OCI-LY7 (cell line): ENCODE measurements around the gene GIMAP5. TPM values are rescaled to one million over a fixed set of nuclear protein-coding genes. Genes with fewer than 3 reads are reported as not detected.

Experiments
- BruUV-seq: library from RNA; stranded (reverse); fragments of 400-500 nt; replicated peaks from 2 replicates; lab custom pipeline; 2021; lab: Mats Ljungman, UMichigan
- CTCF ChIA-PET: fragments of 300-600 bp; sonication (Branson Sonifier 250); formaldehyde crosslinking; loops from one replicate; lab custom pipeline; 2022; ENCODE audit warnings: antibody characterized with exemption; ENCODE audit not compliant: unreplicated experiment; lab: Charles Lee
- POLR2A ChIA-PET: fragments of 300-600 bp; sonication (Branson Sonifier 250); formaldehyde crosslinking; loops from one replicate; lab custom pipeline; 2022; ENCODE audit warnings: antibody characterized with exemption; lab: Charles Lee
- DNase-seq: peaks from one replicate; pipeline ENCODE4 v3.0.0-alpha.2; 2015; ENCODE audit warnings: low spot score
- H2AFZ ChIP-seq: fragments of 200-600 bp; sonication (generic), shearing (Covaris generic); 2 replicates; pipeline ENCODE4 v1.6.1; 2014; ENCODE audit warnings: mild to moderate bottlenecking, antibody characterized with exemption, low read length, moderate library complexity
- H3K27ac ChIP-seq: fragments of 200-600 bp; sonication (generic); 2 replicates; pipeline ENCODE4 v1.5.1; 2014; ENCODE audit warnings: mixed run types, low read depth, mild to moderate bottlenecking, moderate library complexity, low read length, inconsistent platforms; ENCODE audit not compliant: poor library complexity, severe bottlenecking
- H3K36me3 ChIP-seq: fragments of 200-600 bp; sonication (generic); 2 replicates; pipeline ENCODE4 v1.6.1; 2014; ENCODE audit warnings: mild to moderate bottlenecking, antibody characterized with exemption, low read length, moderate library complexity, mixed read lengths; ENCODE audit not compliant: insufficient read depth
- H3K4me1 ChIP-seq: fragments of 200-600 bp; sonication (generic); 2 replicates; pipeline ENCODE4 v1.5.1; 2014; ENCODE audit warnings: mild to moderate bottlenecking, low read length; ENCODE audit not compliant: insufficient read depth, poor library complexity, severe bottlenecking
- H3K4me2 ChIP-seq: fragments of 200-600 bp; sonication (generic); 2 replicates; pipeline ENCODE4 v1.6.1; 2014; ENCODE audit warnings: mild to moderate bottlenecking, low read length
- H3K4me3 ChIP-seq: fragments of 200-600 bp; sonication (generic); 2 replicates; pipeline ENCODE4 v1.5.1; 2014; ENCODE audit warnings: mild to moderate bottlenecking, low read depth, low read length; ENCODE audit not compliant: poor library complexity, severe bottlenecking
- H3K79me2 ChIP-seq: fragments of 200-600 bp; sonication (generic); 2 replicates; pipeline ENCODE4 v1.6.1; 2016; ENCODE audit warnings: low read depth, mild to moderate bottlenecking, low read length, moderate library complexity, mixed read lengths; ENCODE audit not compliant: insufficient read depth
- H3K9me2 ChIP-seq: fragments of 200-600 bp; sonication (generic); 2 replicates; pipeline ENCODE4 v1.6.1; 2016; ENCODE audit warnings: mild to moderate bottlenecking, low read length, mixed read lengths; ENCODE audit not compliant: insufficient read depth
- H3K9me3 ChIP-seq: fragments of 200-600 bp; sonication (generic); 2 replicates; pipeline ENCODE4 v1.6.1; 2014; ENCODE audit warnings: mild to moderate bottlenecking, mixed run types, low read length, mixed read lengths
- H4K20me1 ChIP-seq: fragments of 200-600 bp; sonication (generic); 2 replicates; pipeline ENCODE4 v1.6.1; 2014; ENCODE audit warnings: mild to moderate bottlenecking, antibody characterized with exemption, low read length, moderate library complexity, mixed read lengths; ENCODE audit not compliant: insufficient read depth
- EZH2phosphoT487 ChIP-seq: fragments of 200-600 bp; sonication (generic); IDR thresholded peaks from 2 replicates; pipeline ENCODE4 v1.6.1; 2018; ENCODE audit warnings: low read depth, borderline replicate concordance, mild to moderate bottlenecking, mixed run types, antibody characterized with exemption, low read length, moderate library complexity, mixed read lengths
- intact Hi-C: fragments of 100-400 bp; cut with micrococcal nuclease; formaldehyde crosslinking; loops from one replicate; pipeline ENCODE4 v1.10.0; 2022; ENCODE audit not compliant: unreplicated experiment
- total RNA-seq, 2 experiments: library from RNA; depleted of rRNA in 1 of 2; stranded (reverse); fragments of >200 nt in 1 of 2; shearing (Covaris generic) in 1 of 2; gene quantifications; 2 replicates each; pipeline ENCODE4 v1.2.3, GENCODE V29; 2014 to 2022
- TF ChIP-seq, protein P1 (sequence below): fragments of 200-600 bp; sonication (generic); conservative IDR thresholded peaks from 2 replicates; pipeline ENCODE4 v1.5.1; 2014; ENCODE audit warnings: mild to moderate bottlenecking, antibody characterized with exemption, low read length, moderate library complexity, mixed read lengths

GIMAP5 gene
- total RNA-seq, 2 experiments from 2014 or later, result not detected

DNA sequence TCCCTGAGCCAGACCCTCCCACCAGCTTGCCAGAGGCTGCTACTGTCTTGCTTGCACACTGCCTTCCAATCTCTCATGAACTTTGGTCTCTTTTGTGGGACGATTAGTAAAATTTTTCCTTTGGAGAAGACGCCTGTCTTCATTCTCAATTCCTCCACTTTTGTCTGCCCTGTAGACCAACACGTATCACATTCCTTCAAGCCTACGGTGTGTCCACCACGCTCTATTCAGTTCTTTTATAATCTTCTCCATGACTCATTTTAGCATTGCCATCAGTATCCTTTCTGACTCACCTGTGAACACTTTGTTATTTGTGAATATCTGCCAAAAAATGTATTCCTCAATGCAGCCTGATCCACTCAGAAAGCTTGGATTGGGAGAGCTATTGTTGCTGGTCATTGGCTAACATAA, 1.4 kb downstream of the GIMAP5 start:
- DNase-seq, result no peak
- Histone ChIP-seq H3K9me3 (no peaks in the 10 kb centered on the region), H3K36me3 (no peaks in the 10 kb centered on the region), H3K27ac (no peak overlapping the region), H3K9me2 (no peaks in the 10 kb centered on the region), H2AFZ (no peak overlapping the region), H3K79me2 (no peaks in the 10 kb centered on the region), H4K20me1 (no peaks in the 10 kb centered on the region), H3K4me2 (no peak overlapping the region), H3K4me3 (no peak overlapping the region), H3K4me1 (no peaks in the 10 kb centered on the region)
- no peak for TF ChIP-seq EZH2phosphoT487
- TF ChIP-seq, protein P1, sequence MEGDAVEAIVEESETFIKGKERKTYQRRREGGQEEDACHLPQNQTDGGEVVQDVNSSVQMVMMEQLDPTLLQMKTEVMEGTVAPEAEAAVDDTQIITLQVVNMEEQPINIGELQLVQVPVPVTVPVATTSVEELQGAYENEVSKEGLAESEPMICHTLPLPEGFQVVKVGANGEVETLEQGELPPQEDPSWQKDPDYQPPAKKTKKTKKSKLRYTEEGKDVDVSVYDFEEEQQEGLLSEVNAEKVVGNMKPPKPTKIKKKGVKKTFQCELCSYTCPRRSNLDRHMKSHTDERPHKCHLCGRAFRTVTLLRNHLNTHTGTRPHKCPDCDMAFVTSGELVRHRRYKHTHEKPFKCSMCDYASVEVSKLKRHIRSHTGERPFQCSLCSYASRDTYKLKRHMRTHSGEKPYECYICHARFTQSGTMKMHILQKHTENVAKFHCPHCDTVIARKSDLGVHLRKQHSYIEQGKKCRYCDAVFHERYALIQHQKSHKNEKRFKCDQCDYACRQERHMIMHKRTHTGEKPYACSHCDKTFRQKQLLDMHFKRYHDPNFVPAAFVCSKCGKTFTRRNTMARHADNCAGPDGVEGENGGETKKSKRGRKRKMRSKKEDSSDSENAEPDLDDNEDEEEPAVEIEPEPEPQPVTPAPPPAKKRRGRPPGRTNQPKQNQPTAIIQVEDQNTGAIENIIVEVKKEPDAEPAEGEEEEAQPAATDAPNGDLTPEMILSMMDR, result no peak
- intact Hi-C loops, result no loop called here
- BruUV-seq, result no TSS peak
- ChIA-PET CTCF (no interaction called here), POLR2A (no interaction called here)

DNA sequence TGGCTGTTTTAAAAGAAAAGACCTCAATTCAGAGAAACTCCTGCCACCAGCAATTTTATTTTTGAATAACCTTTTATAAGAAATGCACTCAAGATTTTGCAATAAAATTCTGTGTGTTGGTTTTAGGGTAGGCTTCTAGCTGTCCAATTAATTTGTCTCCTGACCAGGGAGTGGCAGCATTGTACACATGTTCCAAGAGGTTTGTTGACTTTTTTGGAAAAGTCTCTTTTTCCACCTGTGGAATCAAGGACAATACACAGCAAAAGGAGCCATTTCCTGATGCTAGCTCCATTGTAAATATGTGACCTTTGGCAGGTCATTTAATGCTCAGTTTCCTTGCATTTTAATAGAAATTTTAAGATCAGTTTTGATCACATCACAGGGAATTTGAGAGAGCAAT, 1.8 kb downstream of the GIMAP5 start:
- no peaks in the 10 kb centered on the region for H3K79me2 ChIP-seq
- TF ChIP-seq, protein P1, result peak; percentile 42
- no peak for TF ChIP-seq EZH2phosphoT487
- no peaks in the 10 kb centered on the region for H3K9me3 ChIP-seq
- H3K4me1 ChIP-seq, result no peaks in the 10 kb centered on the region
- ChIA-PET CTCF (no interaction called here), POLR2A (no interaction called here)
- no peak for DNase-seq
- H3K4me2 ChIP-seq, result no peak overlapping the region
- no peaks in the 10 kb centered on the region for H4K20me1 ChIP-seq
- no peak overlapping the region for H3K4me3 ChIP-seq
- no peaks in the 10 kb centered on the region for H3K36me3 ChIP-seq
- H2AFZ ChIP-seq, result no peak overlapping the region
- H3K9me2 ChIP-seq, result no peaks in the 10 kb centered on the region
- BruUV-seq, result no TSS peak
- H3K27ac ChIP-seq, result no peak overlapping the region
- intact Hi-C loops, result no loop called here

DNA sequence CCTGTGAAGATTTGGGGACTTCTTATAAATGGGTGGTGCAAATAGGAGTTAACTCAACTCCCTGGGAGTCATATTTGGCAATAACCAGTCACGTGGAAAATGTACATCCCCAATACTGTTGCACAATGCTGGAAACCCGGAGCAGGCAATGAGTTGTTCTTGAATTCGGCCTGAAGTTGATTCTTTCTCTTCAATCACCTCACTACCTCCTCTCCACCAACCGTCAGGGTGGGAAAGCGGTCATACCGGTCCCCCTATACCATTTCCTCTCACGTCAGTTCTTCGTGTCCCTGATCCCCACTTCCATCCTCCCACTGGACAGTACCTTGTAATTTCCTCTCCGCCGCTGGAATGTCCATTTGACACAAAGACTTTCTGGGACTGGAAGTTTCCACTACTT, 2.8 kb downstream of the GIMAP5 start:
- no peak overlapping the region for H3K4me3 ChIP-seq
- no peaks in the 10 kb centered on the region for H4K20me1 ChIP-seq
- H3K4me2 ChIP-seq, result no peak overlapping the region
- H3K79me2 ChIP-seq, result no peaks in the 10 kb centered on the region
- no peak overlapping the region for H2AFZ ChIP-seq
- H3K9me3 ChIP-seq, result no peaks in the 10 kb centered on the region
- no peak for TF ChIP-seq EZH2phosphoT487
- TF ChIP-seq, protein P1, result no peak
- intact Hi-C loops, result no loop called here
- no peaks in the 10 kb centered on the region for H3K9me2 ChIP-seq
- BruUV-seq, result no TSS peak
- ChIA-PET POLR2A (no interaction called here), CTCF (no interaction called here)
- no peak for DNase-seq
- H3K4me1 ChIP-seq, result no peaks in the 10 kb centered on the region
- no peaks in the 10 kb centered on the region for H3K36me3 ChIP-seq
- no peak overlapping the region for H3K27ac ChIP-seq
